ENCODE data around the gene ARHGAP6.

- TF ChIP-seq, protein P1, sequence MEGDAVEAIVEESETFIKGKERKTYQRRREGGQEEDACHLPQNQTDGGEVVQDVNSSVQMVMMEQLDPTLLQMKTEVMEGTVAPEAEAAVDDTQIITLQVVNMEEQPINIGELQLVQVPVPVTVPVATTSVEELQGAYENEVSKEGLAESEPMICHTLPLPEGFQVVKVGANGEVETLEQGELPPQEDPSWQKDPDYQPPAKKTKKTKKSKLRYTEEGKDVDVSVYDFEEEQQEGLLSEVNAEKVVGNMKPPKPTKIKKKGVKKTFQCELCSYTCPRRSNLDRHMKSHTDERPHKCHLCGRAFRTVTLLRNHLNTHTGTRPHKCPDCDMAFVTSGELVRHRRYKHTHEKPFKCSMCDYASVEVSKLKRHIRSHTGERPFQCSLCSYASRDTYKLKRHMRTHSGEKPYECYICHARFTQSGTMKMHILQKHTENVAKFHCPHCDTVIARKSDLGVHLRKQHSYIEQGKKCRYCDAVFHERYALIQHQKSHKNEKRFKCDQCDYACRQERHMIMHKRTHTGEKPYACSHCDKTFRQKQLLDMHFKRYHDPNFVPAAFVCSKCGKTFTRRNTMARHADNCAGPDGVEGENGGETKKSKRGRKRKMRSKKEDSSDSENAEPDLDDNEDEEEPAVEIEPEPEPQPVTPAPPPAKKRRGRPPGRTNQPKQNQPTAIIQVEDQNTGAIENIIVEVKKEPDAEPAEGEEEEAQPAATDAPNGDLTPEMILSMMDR (IDR thresholded peaks at IDR 0.05): no peak
- no peak for TF ChIP-seq POLR2A (IDR thresholded peaks at IDR 0.05)
Observed at GRCh38 chrX:11426712-11427452, 238.8 kb downstream of the ARHGAP6 start.

Measured in heart left ventricle (tissue), 13 donors.